Renal cortex interstitium (tissue), 11 donors: Measurements from ENCODE around the gene RNF41. TPM values are rescaled to one million over a fixed set of nuclear protein-coding genes. Genes with fewer than 3 reads are reported as not detected.
A peak's percentile ranks its signal among the peaks of the same experiment; 100 is the strongest.

Experiments
- DNase-seq, 11 donors: peaks; one replicate each; pipeline ENCODE4 v3.0.0-alpha.2; 2013; ENCODE audit warnings: low read depth in 9 of 11, low spot score in 4 of 11; ENCODE audit errors: extremely low read depth in 1 of 11
- polyA plus RNA-seq, 3 donors: library from polyadenylated mRNA; unstranded; fragments of 120-200 nt; gene quantifications; one replicate each; pipeline ENCODE4 v1.2.1, GENCODE V29; 2013; ENCODE audit not compliant: insufficient read length in 3 of 3

RNF41 gene
- polyA plus RNA-seq, 3 donors: 43.4 to 44.4 (median 44.1) TPM

GRCh38 chr12:56256326-56256960, 34.7 kb upstream of the RNF41 start:
- DNase-seq: no peak

- DNase-seq: no peak
Observed at GRCh38 chr12:56255671-56256070, 33.9 kb upstream of the RNF41 start.

GRCh38 chr12:56253091-56253490, 31.4 kb upstream of the RNF41 start:
- DNase-seq: no peak

- no peak for DNase-seq
Observed at GRCh38 chr12:56252649-56253048, 30.9 kb upstream of the RNF41 start.

GRCh38 chr12:56248711-56249110, 27.0 kb upstream of the RNF41 start:
- DNase-seq: no peak

GRCh38 chr12:56247923-56248322, 26.2 kb upstream of the RNF41 start:
- no peak for DNase-seq

GRCh38 chr12:56244494-56244893, 22.8 kb upstream of the RNF41 start:
- DNase-seq: no peak

- DNase-seq: no peak
Observed at GRCh38 chr12:56243731-56244181, 22.0 kb upstream of the RNF41 start.

GRCh38 chr12:56242986-56243385, 21.3 kb upstream of the RNF41 start:
- no peak for DNase-seq

GRCh38 chr12:56241424-56242303, 19.9 kb upstream of the RNF41 start:
- DNase-seq: no peak

GRCh38 chr12:56237552-56237951, 15.8 kb upstream of the RNF41 start:
- no peak for DNase-seq

- DNase-seq: no peak
Observed at GRCh38 chr12:56236985-56237384, 15.3 kb upstream of the RNF41 start.

- DNase-seq: no peak
Observed at GRCh38 chr12:56236091-56236490, 14.4 kb upstream of the RNF41 start.

- DNase-seq: no peak
Observed at GRCh38 chr12:56234746-56235436, 13.2 kb upstream of the RNF41 start.

- no peak for DNase-seq
Observed at GRCh38 chr12:56231184-56231582, 9.5 kb upstream of the RNF41 start.

- DNase-seq: peak in 1 of 11 donors; percentile 41
Observed at GRCh38 chr12:56230432-56231183, 8.9 kb upstream of the RNF41 start.

- DNase-seq: no peak
Observed at GRCh38 chr12:56229916-56230431, 8.3 kb upstream of the RNF41 start, which contains the start of gene SLC39A5. SLC39A5 (plus strand) TSS chr12:56230051; CDS start chr12:56231275, 1,224 bp downstream.

GRCh38 chr12:56229082-56229481, 7.4 kb upstream of the RNF41 start:
- DNase-seq: no peak

GRCh38 chr12:56224954-56225353, 3.2 kb upstream of the RNF41 start:
- no peak for DNase-seq
